Lower leg skin (tissue), 3 donors: ENCODE results near the gene FOXP1.

Experiments used
- POLR2A ChIP-seq, 2 donors: fragments of 450-650 bp; IDR thresholded peaks; one replicate each; pipeline ENCODE4 v1.6.1; 2016 to 2017; ENCODE audit warnings: antibody characterized with exemption in 2 of 2, mild to moderate bottlenecking in 1 of 2, moderate library complexity in 1 of 2
- TF ChIP-seq, protein P1 (sequence below), 3 donors: fragments of 450-650 bp; IDR thresholded peaks; one replicate each; pipeline ENCODE4 v1.5.1; 2016; ENCODE audit warnings: antibody characterized with exemption in 3 of 3, mild to moderate bottlenecking in 3 of 3, moderate library complexity in 2 of 3

DNA sequence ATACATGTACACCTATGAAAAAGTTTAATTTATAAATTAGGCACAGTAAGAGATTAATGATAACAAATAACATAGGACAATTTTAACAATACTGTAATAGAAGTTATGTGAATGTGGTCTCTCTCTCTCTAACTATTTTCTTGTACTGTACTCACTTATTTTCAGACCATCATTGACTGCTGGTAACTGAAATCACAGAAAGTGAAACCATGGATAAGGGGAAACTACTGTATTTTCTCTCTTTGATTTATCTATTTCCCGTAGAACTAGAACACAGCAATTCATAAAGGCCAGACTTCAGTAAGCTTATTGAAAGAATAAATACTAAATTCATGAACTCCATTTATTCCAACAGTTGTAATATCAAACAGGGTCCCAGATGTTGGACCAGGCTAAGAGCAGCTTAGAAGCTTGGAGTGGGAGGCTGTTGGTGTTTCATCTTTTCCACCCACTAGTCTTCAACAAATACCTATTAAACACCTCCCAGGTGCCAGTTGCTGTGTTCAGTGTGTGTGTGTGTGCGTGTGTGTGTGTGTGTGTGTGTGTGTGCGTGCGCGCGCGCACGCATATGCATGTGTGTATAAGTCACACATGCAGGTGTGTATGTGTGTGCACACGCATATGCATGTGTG lies 235.4 kb downstream of the FOXP1 start:
- TF ChIP-seq, protein P1, sequence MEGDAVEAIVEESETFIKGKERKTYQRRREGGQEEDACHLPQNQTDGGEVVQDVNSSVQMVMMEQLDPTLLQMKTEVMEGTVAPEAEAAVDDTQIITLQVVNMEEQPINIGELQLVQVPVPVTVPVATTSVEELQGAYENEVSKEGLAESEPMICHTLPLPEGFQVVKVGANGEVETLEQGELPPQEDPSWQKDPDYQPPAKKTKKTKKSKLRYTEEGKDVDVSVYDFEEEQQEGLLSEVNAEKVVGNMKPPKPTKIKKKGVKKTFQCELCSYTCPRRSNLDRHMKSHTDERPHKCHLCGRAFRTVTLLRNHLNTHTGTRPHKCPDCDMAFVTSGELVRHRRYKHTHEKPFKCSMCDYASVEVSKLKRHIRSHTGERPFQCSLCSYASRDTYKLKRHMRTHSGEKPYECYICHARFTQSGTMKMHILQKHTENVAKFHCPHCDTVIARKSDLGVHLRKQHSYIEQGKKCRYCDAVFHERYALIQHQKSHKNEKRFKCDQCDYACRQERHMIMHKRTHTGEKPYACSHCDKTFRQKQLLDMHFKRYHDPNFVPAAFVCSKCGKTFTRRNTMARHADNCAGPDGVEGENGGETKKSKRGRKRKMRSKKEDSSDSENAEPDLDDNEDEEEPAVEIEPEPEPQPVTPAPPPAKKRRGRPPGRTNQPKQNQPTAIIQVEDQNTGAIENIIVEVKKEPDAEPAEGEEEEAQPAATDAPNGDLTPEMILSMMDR (IDR thresholded peaks at IDR 0.05), result no peak
- TF ChIP-seq POLR2A (IDR thresholded peaks at IDR 0.05), result no peak
